BE2C (cell line): ENCODE results near the gene CCDC63.

Experiments
- DNase-seq: peaks from one replicate; pipeline ENCODE4 v3.0.0-alpha.2; 2020
- H3K27me3 ChIP-seq: fragments of 250-450 bp; sonication (Bioruptor Pico); 2 replicates; pipeline ENCODE4 v1.5.1; 2020; ENCODE audit warnings: mild to moderate bottlenecking
- H3K36me3 ChIP-seq: fragments of 250-450 bp; sonication (Bioruptor Pico); 2 replicates; pipeline ENCODE4 v1.5.1; 2020; ENCODE audit warnings: mild to moderate bottlenecking
- H3K4me1 ChIP-seq: fragments of 250-450 bp; sonication (Bioruptor Pico); 2 replicates; pipeline ENCODE4 v1.5.1; 2020
- H3K4me3 ChIP-seq: 2 replicates; pipeline ENCODE4 v1.5.1; 2011; ENCODE audit warnings: low read depth, low read length
- H3K9me3 ChIP-seq: fragments of 250-450 bp; sonication (Bioruptor Pico); 2 replicates; pipeline ENCODE4 v1.5.1; 2020
- TF ChIP-seq, protein P1 (sequence below): IDR thresholded peaks from 2 replicates; pipeline ENCODE4 v1.5.1; 2012; ENCODE audit warnings: mild to moderate bottlenecking, low read depth, low read length

CCDC63 gene

DNA sequence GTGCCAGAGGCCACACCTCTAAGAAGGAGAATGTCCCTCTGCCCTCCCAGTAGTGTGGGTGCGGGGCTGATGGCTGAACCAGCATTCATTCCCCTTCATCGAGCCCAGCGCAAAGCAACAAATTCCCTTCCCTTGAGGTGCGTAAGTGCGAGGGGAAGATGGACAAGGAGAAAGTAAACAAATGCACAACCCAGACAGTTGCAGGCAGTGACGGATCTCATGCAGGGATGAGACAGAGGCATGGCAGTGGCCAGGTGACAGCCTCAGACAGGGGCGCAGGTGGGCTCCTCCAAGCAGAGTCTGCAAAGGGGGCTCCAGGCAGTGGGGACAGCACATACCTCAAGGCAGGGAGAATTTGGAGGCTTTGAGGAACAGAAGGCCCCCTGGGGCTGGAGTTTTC, 75.9 kb downstream of the CCDC63 start:
- H3K36me3 ChIP-seq = no peaks in the 10 kb centered on the region
- DNase-seq = no peak
- no peak overlapping the region for H3K4me3 ChIP-seq
- no peaks in the 10 kb centered on the region for H3K4me1 ChIP-seq
- TF ChIP-seq, protein P1, sequence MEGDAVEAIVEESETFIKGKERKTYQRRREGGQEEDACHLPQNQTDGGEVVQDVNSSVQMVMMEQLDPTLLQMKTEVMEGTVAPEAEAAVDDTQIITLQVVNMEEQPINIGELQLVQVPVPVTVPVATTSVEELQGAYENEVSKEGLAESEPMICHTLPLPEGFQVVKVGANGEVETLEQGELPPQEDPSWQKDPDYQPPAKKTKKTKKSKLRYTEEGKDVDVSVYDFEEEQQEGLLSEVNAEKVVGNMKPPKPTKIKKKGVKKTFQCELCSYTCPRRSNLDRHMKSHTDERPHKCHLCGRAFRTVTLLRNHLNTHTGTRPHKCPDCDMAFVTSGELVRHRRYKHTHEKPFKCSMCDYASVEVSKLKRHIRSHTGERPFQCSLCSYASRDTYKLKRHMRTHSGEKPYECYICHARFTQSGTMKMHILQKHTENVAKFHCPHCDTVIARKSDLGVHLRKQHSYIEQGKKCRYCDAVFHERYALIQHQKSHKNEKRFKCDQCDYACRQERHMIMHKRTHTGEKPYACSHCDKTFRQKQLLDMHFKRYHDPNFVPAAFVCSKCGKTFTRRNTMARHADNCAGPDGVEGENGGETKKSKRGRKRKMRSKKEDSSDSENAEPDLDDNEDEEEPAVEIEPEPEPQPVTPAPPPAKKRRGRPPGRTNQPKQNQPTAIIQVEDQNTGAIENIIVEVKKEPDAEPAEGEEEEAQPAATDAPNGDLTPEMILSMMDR = no peak
- no peaks in the 10 kb centered on the region for H3K9me3 ChIP-seq
- H3K27me3 ChIP-seq = no peaks in the 10 kb centered on the region

- H3K36me3 ChIP-seq = no peaks in the 10 kb centered on the region
- no peaks in the 10 kb centered on the region for H3K4me1 ChIP-seq
- H3K9me3 ChIP-seq = no peaks in the 10 kb centered on the region
- H3K4me3 ChIP-seq = no peak overlapping the region
- DNase-seq = no peak
- TF ChIP-seq, protein P1 = no peak
- no peaks in the 10 kb centered on the region for H3K27me3 ChIP-seq
Observed at GRCh38 chr12:110923192-110923591, 76.4 kb downstream of the CCDC63 start.

GRCh38 chr12:110923692-110924334, 77.0 kb downstream of the CCDC63 start:
- no peaks in the 10 kb centered on the region for H3K36me3 ChIP-seq
- H3K9me3 ChIP-seq = no peaks in the 10 kb centered on the region
- no peaks in the 10 kb centered on the region for H3K27me3 ChIP-seq
- no peak for DNase-seq
- H3K4me1 ChIP-seq = no peaks in the 10 kb centered on the region
- H3K4me3 ChIP-seq = no peak overlapping the region
- TF ChIP-seq, protein P1 = no peak

DNA sequence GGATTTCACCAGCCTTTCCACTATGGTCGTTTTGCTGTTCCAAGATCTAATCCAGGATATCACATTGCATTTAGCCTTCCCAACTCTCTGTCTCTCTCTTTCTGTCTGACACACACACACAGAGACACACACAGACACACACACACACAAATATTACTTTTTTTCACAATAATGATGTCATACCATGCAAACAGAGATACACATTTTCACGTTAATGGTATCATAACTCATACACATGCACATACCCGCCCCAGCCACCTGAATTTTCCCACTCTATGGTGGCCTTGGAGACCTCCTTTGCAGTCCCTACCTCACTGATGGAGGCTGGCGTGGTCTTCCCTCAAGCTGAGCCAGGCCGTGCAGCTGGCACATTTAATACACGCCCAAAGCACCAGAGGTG, 80.8 kb downstream of the CCDC63 start:
- Histone ChIP-seq H3K4me1 (no peaks in the 10 kb centered on the region), H3K4me3 (no peak overlapping the region), H3K27me3 (no peaks in the 10 kb centered on the region), H3K9me3 (no peaks in the 10 kb centered on the region), H3K36me3 (no peaks in the 10 kb centered on the region)
- TF ChIP-seq, protein P1 = no peak
- DNase-seq = no peak

GRCh38 chr12:110928700-110929099, 81.9 kb downstream of the CCDC63 start:
- Histone ChIP-seq H3K27me3 (no peaks in the 10 kb centered on the region), H3K9me3 (no peaks in the 10 kb centered on the region), H3K4me3 (no peak overlapping the region), H3K36me3 (no peaks in the 10 kb centered on the region), H3K4me1 (no peaks in the 10 kb centered on the region)
- TF ChIP-seq, protein P1 = no peak
- no peak for DNase-seq

GRCh38 chr12:110929818-110930217, 83.0 kb downstream of the CCDC63 start:
- no peak overlapping the region for H3K4me3 ChIP-seq
- no peaks in the 10 kb centered on the region for H3K9me3 ChIP-seq
- no peaks in the 10 kb centered on the region for H3K27me3 ChIP-seq
- no peaks in the 10 kb centered on the region for H3K4me1 ChIP-seq
- H3K36me3 ChIP-seq = no peaks in the 10 kb centered on the region
- no peak for DNase-seq
- TF ChIP-seq, protein P1 = no peak
